Measurements from ENCODE around the gene DCAF17. TPM values are rescaled to one million over a fixed set of nuclear protein-coding genes. Genes with fewer than 3 reads are reported as not detected.

Gene DCAF17
- 15.9 and 21.2 TPM in 2 replicates for total RNA-seq (2014; rRNA removed; shearing (Covaris generic))

DNA sequence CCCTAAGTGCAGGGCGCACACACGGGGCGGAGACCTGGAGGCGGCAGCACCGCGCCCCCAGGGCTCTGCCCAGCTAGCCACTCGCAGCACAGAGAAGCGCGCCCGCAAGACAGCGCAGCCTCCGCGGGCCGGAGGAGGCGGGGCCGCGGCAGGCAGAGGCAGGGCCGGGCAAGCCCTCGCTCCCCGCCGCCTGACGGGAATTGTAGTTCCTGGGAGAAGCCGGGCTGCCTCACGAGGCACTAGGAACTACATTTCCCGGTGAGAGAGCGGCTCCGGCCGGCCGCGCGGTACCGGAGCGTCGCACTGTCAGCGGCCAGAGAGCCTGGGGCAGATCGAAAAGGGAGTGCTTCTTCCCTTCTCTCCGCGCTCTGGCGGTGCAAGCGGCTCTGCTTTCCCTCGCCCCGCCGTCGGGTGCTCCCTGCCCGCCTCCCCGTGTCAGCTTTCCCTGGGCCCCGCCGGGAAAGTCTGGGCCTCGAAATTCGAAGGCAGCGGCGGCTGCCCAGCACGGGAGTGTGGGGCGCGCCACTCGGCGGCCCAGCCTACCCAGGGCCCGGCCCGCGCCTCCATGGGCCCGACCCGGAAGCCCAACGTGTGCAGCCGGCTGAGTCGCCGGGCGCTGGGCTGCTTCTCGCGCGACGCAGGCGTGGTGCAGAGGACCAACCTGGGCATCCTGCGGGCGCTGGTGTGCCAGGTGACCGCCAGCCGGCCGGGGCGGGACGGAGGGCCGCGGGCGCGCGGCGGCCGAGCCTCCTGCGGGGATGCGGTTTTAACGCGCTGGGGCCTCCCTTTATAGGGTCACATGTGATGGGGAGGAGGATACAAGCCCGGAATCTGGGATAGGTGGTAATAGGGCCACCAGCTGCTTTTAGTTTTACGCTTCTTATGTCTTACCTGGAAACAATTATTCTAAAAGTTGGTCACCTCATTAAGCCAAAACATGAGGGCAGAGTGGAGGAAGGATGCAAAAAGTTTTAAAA, at the start of gene DCAF17:
Gene DCAF17, plus strand, starts transcription at position 214 of the 977 bp plus-strand sequence. Its CDS starts 352 bp downstream, at position 566.
- DNase-seq (ENCODE audit: low read depth in 1 of 2, low spot score in 2 of 2) = peak; percentile 96 to 97
- Histone ChIP-seq H3K27ac (peak within 1 kb of the TSS; percentile 79), H3K4me1 (replicated peaks) (peaks cover 10% of the 10 kb centered on the region), H3K9me3 (replicated peaks) (peaks cover 8% of the 10 kb centered on the region), H3K4me3 (peak within 1 kb of the TSS; percentile 71), H3K27me3 (replicated peaks) (no peaks in the 10 kb centered on the region), H3K36me3 (peaks cover 43% of the 10 kb centered on the region)

- Histone ChIP-seq H3K36me3 (no peaks in the 10 kb centered on the region), H3K27ac (no peak overlapping the region), H3K27me3 (replicated peaks) (no peaks in the 10 kb centered on the region), H3K4me1 (replicated peaks) (peaks cover 20% of the 10 kb centered on the region), H3K4me3 (no peak overlapping the region), H3K9me3 (replicated peaks) (no peaks in the 10 kb centered on the region)
- DNase-seq (ENCODE audit: low read depth in 1 of 2, low spot score in 2 of 2) = no peak
Observed at GRCh38 chr2:171386627-171387026, 47.4 kb upstream of the DCAF17 start.

- H3K4me1 ChIP-seq (replicated peaks) = peaks cover 24% of the 10 kb centered on the region
- no peaks in the 10 kb centered on the region for H3K27me3 ChIP-seq (replicated peaks)
- no peak overlapping the region for H3K27ac ChIP-seq
- no peaks in the 10 kb centered on the region for H3K36me3 ChIP-seq
- no peaks in the 10 kb centered on the region for H3K9me3 ChIP-seq (replicated peaks)
- H3K4me3 ChIP-seq = no peak overlapping the region
- no peak for DNase-seq (ENCODE audit: low read depth in 1 of 2, low spot score in 2 of 2)
Observed at GRCh38 chr2:171387052-171387451, 47.0 kb upstream of the DCAF17 start.

GRCh38 chr2:171389325-171389724, 44.7 kb upstream of the DCAF17 start:
- no peak overlapping the region for H3K4me3 ChIP-seq
- no peak for DNase-seq (ENCODE audit: low read depth in 1 of 2, low spot score in 2 of 2)
- H3K36me3 ChIP-seq = no peaks in the 10 kb centered on the region
- H3K27ac ChIP-seq = peak overlapping the region; percentile 89; the same call in 1 of the 2 replicates
- H3K4me1 ChIP-seq (replicated peaks) = peaks cover 26% of the 10 kb centered on the region
- no peaks in the 10 kb centered on the region for H3K9me3 ChIP-seq (replicated peaks)
- H3K27me3 ChIP-seq (replicated peaks) = no peaks in the 10 kb centered on the region

DNA sequence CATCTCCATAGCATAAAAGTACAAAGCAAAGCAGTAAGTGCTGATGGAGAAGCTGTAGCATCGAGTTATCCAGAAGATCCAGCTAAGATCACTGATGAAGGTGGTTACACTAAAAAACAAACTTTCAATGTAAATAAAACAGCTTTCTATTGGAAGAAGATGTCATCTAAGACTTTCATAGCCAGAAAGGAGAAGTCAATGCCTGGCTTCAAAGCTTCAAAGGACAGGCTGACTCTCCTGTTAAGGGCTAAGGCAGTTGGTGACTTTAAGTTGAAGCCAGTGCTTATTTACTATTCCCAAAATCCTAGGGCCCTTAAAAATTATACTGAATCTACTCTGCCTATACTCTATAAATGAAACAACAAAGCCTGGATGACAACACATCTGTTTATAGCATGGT, 44.2 kb upstream of the DCAF17 start:
- peaks cover 26% of the 10 kb centered on the region for H3K4me1 ChIP-seq (replicated peaks)
- no peak overlapping the region for H3K4me3 ChIP-seq
- peak overlapping the region; percentile 89 for H3K27ac ChIP-seq
- no peaks in the 10 kb centered on the region for H3K36me3 ChIP-seq
- DNase-seq (ENCODE audit: low read depth in 1 of 2, low spot score in 2 of 2) = peak in 1 of 2 experiments; percentile 8
- no peaks in the 10 kb centered on the region for H3K9me3 ChIP-seq (replicated peaks)
- H3K27me3 ChIP-seq (replicated peaks) = no peaks in the 10 kb centered on the region

DNA sequence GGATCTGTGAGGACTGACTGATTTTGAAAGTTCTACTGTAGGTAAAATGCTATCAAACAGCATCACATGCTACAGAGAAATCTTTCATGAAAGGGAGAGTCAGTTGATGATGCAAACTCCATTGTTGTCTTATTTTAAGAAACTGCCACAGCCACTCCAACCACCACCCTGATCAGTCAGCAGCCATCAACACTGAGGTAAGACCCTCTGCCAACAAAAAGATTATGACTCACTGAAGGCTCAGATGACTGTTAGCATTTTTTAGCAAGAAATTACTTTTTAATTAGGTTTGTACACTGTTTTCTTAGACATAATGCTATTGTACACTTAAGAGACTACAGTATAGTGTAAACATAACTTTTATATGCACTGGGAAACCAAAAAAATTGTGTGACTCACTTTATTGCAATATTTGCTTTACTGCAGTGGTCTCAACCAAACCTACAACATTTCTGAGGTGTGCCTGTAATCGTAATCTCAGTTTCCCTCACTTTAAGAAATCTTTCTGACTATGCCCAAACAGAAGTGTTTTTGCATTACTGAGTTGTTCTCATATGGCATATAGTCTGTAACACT, 43.0 kb upstream of the DCAF17 start:
- DNase-seq (ENCODE audit: low read depth in 1 of 2, low spot score in 2 of 2) = peak; percentile 87 to 91
- Histone ChIP-seq H3K36me3 (no peaks in the 10 kb centered on the region), H3K27ac (peak overlapping the region; percentile 89), H3K4me3 (no peak overlapping the region), H3K27me3 (replicated peaks) (no peaks in the 10 kb centered on the region), H3K4me1 (replicated peaks) (peaks cover 26% of the 10 kb centered on the region), H3K9me3 (replicated peaks) (no peaks in the 10 kb centered on the region)

DNA sequence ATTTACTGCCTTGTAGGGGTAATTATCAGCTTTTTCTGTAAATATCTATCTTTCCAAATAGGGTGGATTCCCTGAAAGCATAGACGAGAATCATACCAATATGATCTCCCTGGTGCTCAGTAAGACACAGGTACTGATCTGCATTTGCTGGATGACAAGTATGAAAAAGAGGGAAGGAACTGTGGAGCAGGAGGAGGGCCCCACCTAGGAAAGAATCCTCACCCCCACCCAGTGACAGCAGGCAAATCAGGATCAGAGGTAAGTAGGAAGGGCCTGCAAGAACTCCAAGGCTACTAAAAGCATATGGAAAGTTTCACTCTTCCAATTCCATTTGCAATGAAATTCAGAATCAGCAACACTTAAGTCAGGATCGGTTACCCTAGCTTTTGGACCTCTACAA, 42.5 kb upstream of the DCAF17 start:
- no peak for DNase-seq (ENCODE audit: low read depth in 1 of 2, low spot score in 2 of 2)
- no peaks in the 10 kb centered on the region for H3K27me3 ChIP-seq (replicated peaks)
- H3K4me3 ChIP-seq = no peak overlapping the region
- no peaks in the 10 kb centered on the region for H3K9me3 ChIP-seq (replicated peaks)
- peaks cover 26% of the 10 kb centered on the region for H3K4me1 ChIP-seq (replicated peaks)
- peak overlapping the region; percentile 89 for H3K27ac ChIP-seq
- no peaks in the 10 kb centered on the region for H3K36me3 ChIP-seq

GRCh38 chr2:171393487-171393886, 40.5 kb upstream of the DCAF17 start:
- H3K27ac ChIP-seq = no peak overlapping the region
- H3K9me3 ChIP-seq (replicated peaks) = no peaks in the 10 kb centered on the region
- no peak overlapping the region for H3K4me3 ChIP-seq
- no peaks in the 10 kb centered on the region for H3K36me3 ChIP-seq
- no peak for DNase-seq (ENCODE audit: low read depth in 1 of 2, low spot score in 2 of 2)
- peaks cover 26% of the 10 kb centered on the region for H3K4me1 ChIP-seq (replicated peaks)
- no peaks in the 10 kb centered on the region for H3K27me3 ChIP-seq (replicated peaks)

- Histone ChIP-seq H3K4me1 (replicated peaks) (peaks cover 26% of the 10 kb centered on the region), H3K9me3 (replicated peaks) (no peaks in the 10 kb centered on the region), H3K36me3 (no peaks in the 10 kb centered on the region), H3K4me3 (no peak overlapping the region), H3K27ac (no peak overlapping the region), H3K27me3 (replicated peaks) (no peaks in the 10 kb centered on the region)
- DNase-seq (ENCODE audit: low read depth in 1 of 2, low spot score in 2 of 2) = no peak
Observed at GRCh38 chr2:171394164-171394740, 39.8 kb upstream of the DCAF17 start.

GRCh38 chr2:171399292-171399691, 34.7 kb upstream of the DCAF17 start:
- Histone ChIP-seq H3K4me1 (replicated peaks) (peaks cover 11% of the 10 kb centered on the region), H3K27me3 (replicated peaks) (no peaks in the 10 kb centered on the region), H3K9me3 (replicated peaks) (no peaks in the 10 kb centered on the region; the same call in 1 of the 2 replicates), H3K4me3 (no peak overlapping the region), H3K27ac (no peak overlapping the region), H3K36me3 (no peaks in the 10 kb centered on the region)
- no peak for DNase-seq (ENCODE audit: low read depth in 1 of 2, low spot score in 2 of 2)

DNA sequence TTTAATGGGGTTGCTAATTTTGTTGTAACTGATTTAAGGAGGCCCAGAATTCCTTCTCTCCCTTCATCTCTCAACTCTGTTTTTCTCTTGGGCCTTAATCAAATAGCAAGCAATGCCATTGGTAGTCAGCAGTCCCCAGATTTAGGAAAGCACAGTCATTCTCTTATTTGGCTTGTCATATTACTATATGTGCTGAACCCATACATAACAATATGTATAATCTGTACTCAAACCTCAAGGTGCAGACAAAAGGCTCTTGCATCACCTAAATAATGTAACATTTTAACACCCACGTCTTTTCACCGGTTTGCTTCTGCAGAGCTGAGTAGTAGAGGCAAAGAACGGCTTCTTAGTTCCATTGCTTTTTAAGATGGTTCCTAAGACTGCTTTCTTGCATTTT, 33.6 kb upstream of the DCAF17 start:
- DNase-seq (ENCODE audit: low read depth in 1 of 2, low spot score in 2 of 2) = no peak
- Histone ChIP-seq H3K4me3 (no peak overlapping the region), H3K27ac (no peak overlapping the region)

GRCh38 chr2:171401947-171402346, 32.1 kb upstream of the DCAF17 start:
- Histone ChIP-seq H3K4me3 (no peak overlapping the region), H3K4me1 (replicated peaks) (peaks cover 19% of the 10 kb centered on the region), H3K9me3 (replicated peaks) (no peaks in the 10 kb centered on the region; the same call in 1 of the 2 replicates), H3K27me3 (replicated peaks) (no peaks in the 10 kb centered on the region), H3K36me3 (no peaks in the 10 kb centered on the region), H3K27ac (no peak overlapping the region)
- DNase-seq (ENCODE audit: low read depth in 1 of 2, low spot score in 2 of 2) = no peak

More for the DNA sequence above, 33.6 kb upstream of the DCAF17 start:
- Histone ChIP-seq H3K27me3 (replicated peaks) (no peaks in the 10 kb centered on the region), H3K9me3 (replicated peaks) (no peaks in the 10 kb centered on the region; the same call in 1 of the 2 replicates), H3K4me1 (replicated peaks) (peaks cover 19% of the 10 kb centered on the region), H3K36me3 (no peaks in the 10 kb centered on the region)

GRCh38 chr2:171402906-171403580, 31.0 kb upstream of the DCAF17 start:
- H3K9me3 ChIP-seq (replicated peaks) = no peaks in the 10 kb centered on the region; the same call in 1 of the 2 replicates
- H3K27me3 ChIP-seq (replicated peaks) = no peaks in the 10 kb centered on the region
- DNase-seq (ENCODE audit: low read depth in 1 of 2, low spot score in 2 of 2) = peak in 1 of 2 experiments; percentile 14
- no peaks in the 10 kb centered on the region for H3K36me3 ChIP-seq
- H3K27ac ChIP-seq = peak overlapping the region; percentile 62
- no peak overlapping the region for H3K4me3 ChIP-seq
- H3K4me1 ChIP-seq (replicated peaks) = peaks cover 19% of the 10 kb centered on the region

Measured in SJSA1 (cell line).